Measurements from ENCODE around the gene MGST1. TPM values are rescaled to one million over a fixed set of nuclear protein-coding genes. Genes with fewer than 3 reads are reported as not detected.
"Not testable (repeated sequence)": the region's sequence is repeated elsewhere in the genome, so short reads cannot be mapped to it uniquely, and the experiment has no call there.

The MGST1 gene
- total and polyA plus RNA-seq, 7 donors: 9.3 to 33.6 (median 17.8) TPM

DNA sequence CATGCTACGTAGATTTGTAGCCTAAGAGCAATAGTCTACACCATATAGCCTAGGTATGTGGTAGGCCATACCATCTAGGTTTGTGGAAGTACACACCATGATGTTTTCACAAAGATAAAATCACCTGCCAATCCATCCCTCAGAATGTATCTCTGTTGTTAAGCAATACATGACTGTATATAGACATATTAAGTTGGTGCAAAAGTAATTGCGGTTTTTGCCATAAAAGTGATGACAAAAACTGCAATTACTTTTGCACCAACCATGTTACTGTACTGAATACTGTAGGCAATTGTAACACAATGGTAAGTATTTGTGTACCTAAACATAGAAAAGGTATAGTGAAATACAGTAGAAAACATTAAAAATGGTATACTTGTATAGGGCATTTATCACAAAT is 40.5 kb downstream of the MGST1 start:
- ATAC-seq (no peak), DNase-seq (no peak)
- WGBS, 3 donors: 47 to 72% (median 69%) methylated on average over 2 of the region's 2 CpGs
- Histone ChIP-seq H3K4me1 (no peaks in the 10 kb centered on the region), H3K27ac (no peak overlapping the region), H3K4me3 (no peak overlapping the region), H3K27me3 (ENCODE audit: insufficient read depth in 3 of 3, low read length in 2 of 3) (peaks cover 0 to 2% (median 0%) of the 10 kb centered on the region in 3 donors), H3K36me3 (ENCODE audit: insufficient read depth in 1 of 2, low read depth in 1 of 2) (no peaks in the 10 kb centered on the region), H3K9me3 (no peaks in the 10 kb centered on the region)
- TF ChIP-seq, protein P1, sequence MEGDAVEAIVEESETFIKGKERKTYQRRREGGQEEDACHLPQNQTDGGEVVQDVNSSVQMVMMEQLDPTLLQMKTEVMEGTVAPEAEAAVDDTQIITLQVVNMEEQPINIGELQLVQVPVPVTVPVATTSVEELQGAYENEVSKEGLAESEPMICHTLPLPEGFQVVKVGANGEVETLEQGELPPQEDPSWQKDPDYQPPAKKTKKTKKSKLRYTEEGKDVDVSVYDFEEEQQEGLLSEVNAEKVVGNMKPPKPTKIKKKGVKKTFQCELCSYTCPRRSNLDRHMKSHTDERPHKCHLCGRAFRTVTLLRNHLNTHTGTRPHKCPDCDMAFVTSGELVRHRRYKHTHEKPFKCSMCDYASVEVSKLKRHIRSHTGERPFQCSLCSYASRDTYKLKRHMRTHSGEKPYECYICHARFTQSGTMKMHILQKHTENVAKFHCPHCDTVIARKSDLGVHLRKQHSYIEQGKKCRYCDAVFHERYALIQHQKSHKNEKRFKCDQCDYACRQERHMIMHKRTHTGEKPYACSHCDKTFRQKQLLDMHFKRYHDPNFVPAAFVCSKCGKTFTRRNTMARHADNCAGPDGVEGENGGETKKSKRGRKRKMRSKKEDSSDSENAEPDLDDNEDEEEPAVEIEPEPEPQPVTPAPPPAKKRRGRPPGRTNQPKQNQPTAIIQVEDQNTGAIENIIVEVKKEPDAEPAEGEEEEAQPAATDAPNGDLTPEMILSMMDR (IDR thresholded peaks at IDR 0.05): no peak
- intact Hi-C loops (cut with DNase I): no loop called here

DNA sequence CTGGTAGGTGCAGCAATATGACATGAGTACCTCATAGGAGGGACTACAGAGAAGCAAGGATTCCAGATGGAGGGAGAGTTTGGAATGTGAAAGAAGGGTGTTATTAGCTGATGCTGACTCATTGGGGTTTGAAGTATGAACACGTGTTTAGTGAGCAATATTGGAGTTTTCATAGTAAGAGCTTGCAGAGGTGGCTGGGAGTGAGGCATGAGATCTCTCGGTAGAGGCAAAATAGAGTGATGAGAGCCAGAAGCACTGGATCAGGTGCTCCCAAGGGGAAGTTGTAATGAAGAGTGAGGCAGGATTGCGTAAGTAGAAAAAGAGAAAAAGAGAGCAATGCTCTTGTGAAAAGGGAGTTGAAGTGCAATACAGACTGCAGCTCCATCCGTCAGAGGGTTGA is 42.1 kb downstream of the MGST1 start:
- no peak for ATAC-seq
- intact Hi-C loops (cut with DNase I): no loop called here
- 63 to 65% (median 63%) methylated on average over 4 of the region's 4 CpGs for WGBS, 3 donors

DNA sequence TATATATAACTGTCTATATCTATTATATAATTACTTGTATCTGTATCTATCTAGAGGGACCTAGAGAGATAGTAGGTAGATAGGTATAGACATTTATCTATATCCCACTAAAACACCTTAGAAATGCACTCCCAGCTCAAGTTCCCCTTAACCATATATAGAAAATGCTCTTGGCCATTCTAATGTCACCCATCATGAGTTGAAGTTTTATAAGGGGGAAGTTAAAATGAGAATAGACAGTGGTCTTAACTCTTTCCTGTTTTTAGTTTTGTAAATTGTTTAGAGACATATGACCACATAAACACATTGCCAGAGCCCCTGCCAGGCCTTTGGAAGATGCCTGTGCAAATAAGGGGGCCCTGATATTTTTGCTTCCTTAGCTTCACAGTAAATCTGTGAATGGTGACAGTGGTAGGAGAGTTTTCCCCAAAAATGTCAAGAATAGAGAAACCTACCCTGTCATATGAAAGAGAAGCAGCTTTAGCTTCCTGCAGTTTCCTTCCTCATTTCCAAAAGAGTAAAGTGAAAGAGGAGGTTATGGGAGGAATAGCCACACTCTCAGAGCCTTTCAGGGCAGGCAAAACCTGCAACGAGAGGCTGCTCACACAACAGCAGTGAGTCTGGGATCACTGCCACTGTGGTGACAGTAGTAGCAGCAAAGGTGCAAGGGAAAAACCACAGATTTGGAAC is 45.5 kb downstream of the MGST1 start:
- 78 to 88% (median 84%) methylated on average over 1 of the region's 1 CpG for WGBS, 3 donors
- Histone ChIP-seq H3K4me1 (no peaks in the 10 kb centered on the region), H3K36me3 (ENCODE audit: insufficient read depth in 1 of 2, low read depth in 1 of 2) (no peaks in the 10 kb centered on the region), H3K27me3 (ENCODE audit: insufficient read depth in 3 of 3, low read length in 2 of 3) (no peaks in the 10 kb centered on the region), H3K4me3 (no peak overlapping the region), H3K27ac (no peak overlapping the region), H3K9me3 (peaks cover 2% of the 10 kb centered on the region)
- TF ChIP-seq, protein P1 (IDR thresholded peaks at IDR 0.05): no peak
- intact Hi-C loops (cut with DNase I): no loop called here
- DNase-seq: no peak
- ATAC-seq: no peak

More for the DNA sequence above, 42.1 kb downstream of the MGST1 start:
- DNase-seq: no peak
- Histone ChIP-seq H3K27me3 (ENCODE audit: insufficient read depth in 3 of 3, low read length in 2 of 3) (peaks cover 0 to 2% (median 0%) of the 10 kb centered on the region in 3 donors), H3K27ac (no peak overlapping the region), H3K4me3 (no peak overlapping the region), H3K36me3 (ENCODE audit: insufficient read depth in 1 of 2, low read depth in 1 of 2) (no peaks in the 10 kb centered on the region), H3K4me1 (no peaks in the 10 kb centered on the region), H3K9me3 (no peaks in the 10 kb centered on the region)
- TF ChIP-seq, protein P1 (IDR thresholded peaks at IDR 0.05): no peak

DNA sequence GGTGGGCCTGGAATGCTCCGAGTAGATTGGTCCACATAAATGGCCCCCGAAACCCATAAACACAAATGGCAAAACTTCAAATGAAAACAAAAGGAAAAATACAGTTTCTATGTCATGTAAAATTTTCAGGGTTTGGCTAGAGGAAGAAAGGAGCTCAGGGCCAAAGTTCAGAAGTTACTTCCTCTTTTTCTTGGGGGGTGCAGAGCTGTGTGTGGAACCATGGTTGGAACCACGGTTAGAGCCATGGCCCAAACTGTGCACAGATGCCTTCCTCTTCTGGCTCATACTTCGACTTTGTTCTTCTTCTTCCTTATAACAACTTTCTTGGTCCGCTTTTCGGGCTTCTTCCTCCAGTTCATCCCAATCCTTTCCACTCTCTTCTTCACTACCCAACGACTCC is 51.7 kb downstream of the MGST1 start:
- no peaks in the 10 kb centered on the region for H3K4me1 ChIP-seq
- no peaks in the 10 kb centered on the region for H3K36me3 ChIP-seq (ENCODE audit: insufficient read depth in 1 of 2, low read depth in 1 of 2)
- no peaks in the 10 kb centered on the region for H3K27me3 ChIP-seq (ENCODE audit: insufficient read depth in 3 of 3, low read length in 2 of 3)
- TF ChIP-seq, protein P1 (IDR thresholded peaks at IDR 0.05): no peak
- H3K4me3 ChIP-seq: no peak overlapping the region
- ATAC-seq (no peak), DNase-seq (no peak)
- intact Hi-C loops (cut with DNase I): no loop called here
- H3K9me3 ChIP-seq: peaks cover 2% of the 10 kb centered on the region
- no peak overlapping the region for H3K27ac ChIP-seq
- WGBS, 3 donors: 85 to 87% (median 85%) methylated on average over 7 of the region's 7 CpGs

DNA sequence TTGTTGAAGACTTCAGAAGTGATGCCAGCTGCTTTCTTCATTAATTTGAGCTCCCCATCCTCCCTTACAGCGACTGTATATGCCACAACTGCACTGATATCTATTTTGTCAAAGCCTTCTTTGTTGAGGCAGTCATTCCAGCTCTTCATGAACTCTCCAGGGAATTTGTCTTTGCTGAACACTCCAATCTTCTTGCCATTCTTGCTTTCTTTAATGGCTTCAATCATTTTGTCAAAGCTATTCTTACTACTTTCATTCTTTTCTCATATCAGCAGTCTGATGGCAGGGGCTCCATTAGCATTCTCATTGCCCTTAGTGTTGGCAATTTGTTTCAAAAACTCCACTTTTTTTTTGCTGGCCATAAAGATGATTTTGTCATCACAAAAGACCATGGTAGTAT is 54.4 kb downstream of the MGST1 start:
- 44 to 50% (median 48%) methylated on average over 1 of the region's 1 CpG for WGBS, 3 donors
- H3K27ac ChIP-seq; ATAC-seq; DNase-seq; H3K4me1 ChIP-seq; H3K9me3 ChIP-seq; H3K4me3 ChIP-seq; H3K27me3 ChIP-seq (ENCODE audit: insufficient read depth in 3 of 3, low read length in 2 of 3); intact Hi-C loops (cut with DNase I); H3K36me3 ChIP-seq (ENCODE audit: insufficient read depth in 1 of 2, low read depth in 1 of 2): not testable (repeated sequence)
